GM19452 (cell line): ENCODE measurements around the gene ANKRD16.

ENCODE experiments used
- ATAC-seq: cut with Tn5 transposase; IDR thresholded peaks from one replicate; pipeline ENCODE4 v1.9.1; 2021; ENCODE audit not compliant: unreplicated experiment

The ANKRD16 gene

DNA sequence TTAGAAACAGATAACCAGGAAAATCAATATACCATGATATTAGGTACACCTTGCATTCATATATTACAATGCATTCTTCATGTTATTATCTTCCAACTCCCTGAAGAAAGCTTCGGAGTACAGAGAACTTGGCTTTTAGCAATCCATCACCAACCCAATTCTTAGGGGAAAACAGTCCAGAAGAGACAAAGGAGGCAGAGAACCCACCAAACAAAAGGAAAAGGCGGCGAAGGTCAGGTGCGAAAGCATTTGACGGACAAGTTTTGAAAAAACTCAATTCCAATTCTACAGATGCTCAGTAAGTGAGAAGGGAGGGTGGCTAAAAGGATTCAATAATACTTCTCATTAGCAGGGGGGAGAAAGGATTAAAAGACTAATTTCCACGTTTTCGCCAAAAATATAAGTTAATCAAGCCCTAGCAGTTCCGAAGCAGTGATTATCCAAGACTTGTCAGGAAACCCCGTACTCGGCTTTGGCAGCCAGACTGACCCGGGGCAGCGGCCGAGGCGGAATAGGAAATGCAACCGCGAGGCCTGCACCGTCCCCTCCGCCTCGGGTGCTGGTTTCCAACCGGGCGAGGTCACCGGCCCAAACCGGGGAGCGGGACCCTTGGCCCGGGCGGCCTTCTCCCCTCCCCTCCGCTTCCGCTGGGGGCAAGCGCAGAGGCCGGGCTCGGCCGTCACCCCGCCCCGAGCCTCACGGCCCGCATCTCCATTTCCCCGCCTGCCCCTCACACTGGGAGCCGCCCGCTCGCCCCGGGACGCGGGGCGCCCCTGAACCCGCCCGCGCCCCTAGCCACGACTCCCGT lies 77.2 kb downstream of the ANKRD16 start:
- ATAC-seq = peak; percentile 23
